ENCODE data around the gene PEX3. TPM values are rescaled to one million over a fixed set of nuclear protein-coding genes. Genes with fewer than 3 reads are reported as not detected.

Gene PEX3
- polyA plus RNA-seq, 3 donors, result 3.2 to 6.9 (median 5.2) TPM

DNA sequence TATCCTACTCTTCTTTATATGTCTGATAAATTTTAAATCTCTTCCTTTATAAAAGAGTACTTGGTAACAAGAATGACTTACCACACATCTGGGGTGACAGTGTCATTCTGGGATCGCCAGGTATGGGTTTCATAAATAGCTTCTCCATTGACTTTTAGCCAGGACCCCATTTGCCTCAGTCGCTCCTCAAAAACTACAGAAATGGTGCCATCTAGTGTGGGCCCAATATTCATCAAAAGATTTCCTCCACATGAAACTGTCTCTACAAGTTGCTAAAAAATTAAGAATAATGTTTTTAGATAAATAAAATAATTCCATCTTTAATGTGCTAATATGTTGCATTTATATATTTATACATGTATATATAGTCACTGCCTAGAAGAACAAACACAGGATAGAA lies 51.2 kb downstream of the PEX3 start:
- TF ChIP-seq, protein P1, sequence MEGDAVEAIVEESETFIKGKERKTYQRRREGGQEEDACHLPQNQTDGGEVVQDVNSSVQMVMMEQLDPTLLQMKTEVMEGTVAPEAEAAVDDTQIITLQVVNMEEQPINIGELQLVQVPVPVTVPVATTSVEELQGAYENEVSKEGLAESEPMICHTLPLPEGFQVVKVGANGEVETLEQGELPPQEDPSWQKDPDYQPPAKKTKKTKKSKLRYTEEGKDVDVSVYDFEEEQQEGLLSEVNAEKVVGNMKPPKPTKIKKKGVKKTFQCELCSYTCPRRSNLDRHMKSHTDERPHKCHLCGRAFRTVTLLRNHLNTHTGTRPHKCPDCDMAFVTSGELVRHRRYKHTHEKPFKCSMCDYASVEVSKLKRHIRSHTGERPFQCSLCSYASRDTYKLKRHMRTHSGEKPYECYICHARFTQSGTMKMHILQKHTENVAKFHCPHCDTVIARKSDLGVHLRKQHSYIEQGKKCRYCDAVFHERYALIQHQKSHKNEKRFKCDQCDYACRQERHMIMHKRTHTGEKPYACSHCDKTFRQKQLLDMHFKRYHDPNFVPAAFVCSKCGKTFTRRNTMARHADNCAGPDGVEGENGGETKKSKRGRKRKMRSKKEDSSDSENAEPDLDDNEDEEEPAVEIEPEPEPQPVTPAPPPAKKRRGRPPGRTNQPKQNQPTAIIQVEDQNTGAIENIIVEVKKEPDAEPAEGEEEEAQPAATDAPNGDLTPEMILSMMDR (IDR thresholded peaks at IDR 0.05), result no peak
- H3K4me1 Mint-ChIP-seq, result no peaks in the 10 kb centered on the region
- intact Hi-C loops (cut with micrococcal nuclease), result no loop called here
- H3K9ac ChIP-seq (ENCODE audit: insufficient read depth, low read length, poor library complexity, severe bottlenecking), result no peak overlapping the region
- H3K27ac Mint-ChIP-seq, result no peak overlapping the region
- no peaks in the 10 kb centered on the region for H3K4me1 ChIP-seq (ENCODE audit: control insufficient read depth in 1 of 2, insufficient read depth in 2 of 2, low read length in 2 of 2)
- WGBS (ENCODE audit: insufficient coverage), result no CpG with 5 or more reads among the region's 2 CpGs
- no peak overlapping the region for H3K4me3 ChIP-seq (replicated peaks in 1 of 3; ENCODE audit: low read depth in 2 of 3, low read length in 3 of 3)
- no peak overlapping the region for H3K4me2 ChIP-seq (replicated peaks; ENCODE audit: extremely low read depth, low read length, poor library complexity, severe bottlenecking)
- peaks cover 77 to 100% of the 10 kb centered on the region in 2 donors for H3K36me3 ChIP-seq (replicated peaks in 1 of 2; ENCODE audit: control insufficient read depth in 1 of 2, insufficient read depth in 2 of 2, low read length in 2 of 2)
- H2AFZ ChIP-seq (ENCODE audit: insufficient read depth, low read depth, low read length, poor library complexity, severe bottlenecking), result no peak overlapping the region
- H3K9me3 Mint-ChIP-seq, result peaks cover 0 to 7% (median 0%) of the 10 kb centered on the region in 7 donors
- H3K79me2 ChIP-seq (ENCODE audit: insufficient read depth, low read length), result peaks cover 5% of the 10 kb centered on the region
- DNase-seq, result no peak
- H3K9me3 ChIP-seq (replicated peaks in 1 of 2; ENCODE audit: control insufficient read depth in 1 of 2, insufficient read depth in 1 of 2, low read length in 2 of 2), result no peaks in the 10 kb centered on the region
- no peak overlapping the region for H3K4me3 Mint-ChIP-seq
- peaks cover 86 to 93% of the 10 kb centered on the region in 2 donors for H3K36me3 Mint-ChIP-seq
- H3K27me3 ChIP-seq (ENCODE audit: control insufficient read depth in 2 of 2, insufficient read depth in 2 of 2, low read length in 2 of 2), result no peaks in the 10 kb centered on the region
- H3K27me3 Mint-ChIP-seq (ENCODE audit: low read depth in 3 of 3), result no peaks in the 10 kb centered on the region
- peaks cover 37% of the 10 kb centered on the region for H4K20me1 ChIP-seq (ENCODE audit: insufficient read depth, low read length)
- no peak overlapping the region for H3K27ac ChIP-seq (ENCODE audit: low read depth in 1 of 2, low read length in 2 of 2)

DNA sequence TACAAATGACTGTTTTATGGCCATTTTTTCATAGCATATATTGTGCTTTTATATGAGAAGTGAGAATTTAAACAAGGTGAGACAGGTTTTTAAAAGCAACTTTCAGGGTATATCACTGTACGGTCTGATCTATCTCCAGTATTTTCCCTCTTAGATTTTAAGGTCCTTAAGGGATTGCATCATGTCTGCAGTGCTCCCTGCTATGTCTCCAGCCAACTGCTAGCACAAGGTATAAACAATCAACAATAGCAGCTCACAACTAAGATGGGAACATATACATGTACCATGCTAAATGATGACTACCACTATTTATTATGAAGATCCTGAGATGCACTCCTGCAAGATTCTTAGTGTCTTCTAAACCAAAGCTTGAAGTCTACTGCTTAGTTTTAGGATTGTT lies 53.8 kb downstream of the PEX3 start:
- peaks cover 71 to 84% of the 10 kb centered on the region in 2 donors for H3K36me3 Mint-ChIP-seq
- H3K4me3 ChIP-seq (replicated peaks in 1 of 3; ENCODE audit: low read depth in 2 of 3, low read length in 3 of 3), result no peak overlapping the region
- H3K27ac ChIP-seq (ENCODE audit: low read depth in 1 of 2, low read length in 2 of 2), result no peak overlapping the region
- TF ChIP-seq, protein P1 (IDR thresholded peaks at IDR 0.05), result no peak
- peaks cover 56% of the 10 kb centered on the region for H4K20me1 ChIP-seq (ENCODE audit: insufficient read depth, low read length)
- no peak overlapping the region for H3K27ac Mint-ChIP-seq
- WGBS (ENCODE audit: insufficient coverage), result 86% methylated on average over 1 of the region's 1 CpG
- peaks cover 26% of the 10 kb centered on the region for H3K79me2 ChIP-seq (ENCODE audit: insufficient read depth, low read length)
- H3K4me3 Mint-ChIP-seq, result no peak overlapping the region
- H3K9me3 ChIP-seq (replicated peaks in 1 of 2; ENCODE audit: control insufficient read depth in 1 of 2, insufficient read depth in 1 of 2, low read length in 2 of 2), result no peaks in the 10 kb centered on the region
- intact Hi-C loops (cut with micrococcal nuclease), result no loop called here
- no peaks in the 10 kb centered on the region for H3K27me3 Mint-ChIP-seq (ENCODE audit: low read depth in 3 of 3)
- no peak overlapping the region for H3K9ac ChIP-seq (ENCODE audit: insufficient read depth, low read length, poor library complexity, severe bottlenecking)
- no peak overlapping the region for H2AFZ ChIP-seq (ENCODE audit: insufficient read depth, low read depth, low read length, poor library complexity, severe bottlenecking)
- peaks cover 12% of the 10 kb centered on the region for H3K4me1 Mint-ChIP-seq
- peaks cover 73 to 84% of the 10 kb centered on the region in 2 donors for H3K36me3 ChIP-seq (replicated peaks in 1 of 2; ENCODE audit: control insufficient read depth in 1 of 2, insufficient read depth in 2 of 2, low read length in 2 of 2)
- no peaks in the 10 kb centered on the region for H3K27me3 ChIP-seq (ENCODE audit: control insufficient read depth in 2 of 2, insufficient read depth in 2 of 2, low read length in 2 of 2)
- no peaks in the 10 kb centered on the region for H3K9me3 Mint-ChIP-seq
- no peak for DNase-seq
- no peak overlapping the region for H3K4me2 ChIP-seq (replicated peaks; ENCODE audit: extremely low read depth, low read length, poor library complexity, severe bottlenecking)
- H3K4me1 ChIP-seq (ENCODE audit: control insufficient read depth in 1 of 2, insufficient read depth in 2 of 2, low read length in 2 of 2), result peaks cover 0 to 3% of the 10 kb centered on the region in 2 donors

Measured in CD14-positive monocyte (primary cell).